Measurements from ENCODE around the gene MAPK10.

Gene MAPK10

GRCh38 chr4:86101841-86102240 is 258.0 kb downstream of the MAPK10 start:
- H3K79me2 ChIP-seq (ENCODE audit: control insufficient read depth, low read length): no peaks in the 10 kb centered on the region
- peaks cover 14% of the 10 kb centered on the region for H3K4me1 ChIP-seq (ENCODE audit: control insufficient read depth, low read length)
- H3K36me3 ChIP-seq (ENCODE audit: control insufficient read depth, low read length): peaks cover 38% of the 10 kb centered on the region
- H3K9me3 ChIP-seq (ENCODE audit: control insufficient read depth, insufficient read depth, low read length): no peaks in the 10 kb centered on the region
- no peak for TF ChIP-seq EZH2phosphoT487 (IDR thresholded peaks at IDR 0.05; ENCODE audit: borderline replicate concordance, low read length)
- TF ChIP-seq CTCF (IDR thresholded peaks at IDR 0.05; ENCODE audit: low read depth, low read length, poor library complexity, severe bottlenecking): no peak
- no peaks in the 10 kb centered on the region for H4K20me1 ChIP-seq (ENCODE audit: control insufficient read depth, insufficient read depth, low read depth, low read length)
- no peaks in the 10 kb centered on the region for H3F3A ChIP-seq (ENCODE audit: control insufficient read depth, insufficient read depth)
- H3K27ac ChIP-seq (ENCODE audit: low read depth, low read length): no peak overlapping the region
- no peak overlapping the region for H3K4me3 ChIP-seq (ENCODE audit: low read length)
- no peak overlapping the region for H3K4me2 ChIP-seq (ENCODE audit: low read length)
- H3K27me3 ChIP-seq (ENCODE audit: control insufficient read depth, low read length): no peaks in the 10 kb centered on the region
- no peaks in the 10 kb centered on the region for H3K9me2 ChIP-seq (replicated peaks; ENCODE audit: control insufficient read depth, low read length)

GRCh38 chr4:86101410-86101809 is 258.4 kb downstream of the MAPK10 start:
- Histone ChIP-seq H3K27ac (ENCODE audit: low read depth, low read length) (no peak overlapping the region), H3K27me3 (ENCODE audit: control insufficient read depth, low read length) (no peaks in the 10 kb centered on the region)

GRCh38 chr4:86100539-86101215 is 259.2 kb downstream of the MAPK10 start:
- Histone ChIP-seq H3K9me2 (replicated peaks; ENCODE audit: control insufficient read depth, low read length) (no peaks in the 10 kb centered on the region), H3K4me1 (ENCODE audit: control insufficient read depth, low read length) (peaks cover 14% of the 10 kb centered on the region), H3F3A (ENCODE audit: control insufficient read depth, insufficient read depth) (no peaks in the 10 kb centered on the region), H3K79me2 (ENCODE audit: control insufficient read depth, low read length) (no peaks in the 10 kb centered on the region), H4K20me1 (ENCODE audit: control insufficient read depth, insufficient read depth, low read depth, low read length) (no peaks in the 10 kb centered on the region), H3K27ac (ENCODE audit: low read depth, low read length) (no peak overlapping the region), H3K4me3 (ENCODE audit: low read length) (no peak overlapping the region), H3K27me3 (ENCODE audit: control insufficient read depth, low read length) (no peaks in the 10 kb centered on the region), H3K9me3 (ENCODE audit: control insufficient read depth, insufficient read depth, low read length) (no peaks in the 10 kb centered on the region), H3K4me2 (ENCODE audit: low read length) (no peak overlapping the region), H3K36me3 (ENCODE audit: control insufficient read depth, low read length) (peaks cover 36% of the 10 kb centered on the region)
- TF ChIP-seq EZH2phosphoT487 (IDR thresholded peaks at IDR 0.05; ENCODE audit: borderline replicate concordance, low read length): no peak

More at GRCh38 chr4:86101410-86101809, 258.4 kb downstream of the MAPK10 start:
- H3K9me3 ChIP-seq (ENCODE audit: control insufficient read depth, insufficient read depth, low read length): no peaks in the 10 kb centered on the region
- H3K4me1 ChIP-seq (ENCODE audit: control insufficient read depth, low read length): peaks cover 14% of the 10 kb centered on the region
- peaks cover 37% of the 10 kb centered on the region for H3K36me3 ChIP-seq (ENCODE audit: control insufficient read depth, low read length)
- TF ChIP-seq CTCF (IDR thresholded peaks at IDR 0.05; ENCODE audit: low read depth, low read length, poor library complexity, severe bottlenecking) (no peak), EZH2phosphoT487 (IDR thresholded peaks at IDR 0.05; ENCODE audit: borderline replicate concordance, low read length) (no peak)
- no peak overlapping the region for H3K4me3 ChIP-seq (ENCODE audit: low read length)
- H4K20me1 ChIP-seq (ENCODE audit: control insufficient read depth, insufficient read depth, low read depth, low read length): no peaks in the 10 kb centered on the region
- no peak overlapping the region for H3K4me2 ChIP-seq (ENCODE audit: low read length)
- H3F3A ChIP-seq (ENCODE audit: control insufficient read depth, insufficient read depth): no peaks in the 10 kb centered on the region
- no peaks in the 10 kb centered on the region for H3K79me2 ChIP-seq (ENCODE audit: control insufficient read depth, low read length)
- no peaks in the 10 kb centered on the region for H3K9me2 ChIP-seq (replicated peaks; ENCODE audit: control insufficient read depth, low read length)

GRCh38 chr4:86099348-86099747 is 260.5 kb downstream of the MAPK10 start:
- Histone ChIP-seq H3K9me2 (replicated peaks; ENCODE audit: control insufficient read depth, low read length) (no peaks in the 10 kb centered on the region), H3K27ac (ENCODE audit: low read depth, low read length) (no peak overlapping the region), H3K79me2 (ENCODE audit: control insufficient read depth, low read length) (no peaks in the 10 kb centered on the region), H3K4me3 (ENCODE audit: low read length) (no peak overlapping the region), H4K20me1 (ENCODE audit: control insufficient read depth, insufficient read depth, low read depth, low read length) (no peaks in the 10 kb centered on the region), H3F3A (ENCODE audit: control insufficient read depth, insufficient read depth) (no peaks in the 10 kb centered on the region), H3K4me2 (ENCODE audit: low read length) (no peak overlapping the region), H3K36me3 (ENCODE audit: control insufficient read depth, low read length) (peaks cover 31% of the 10 kb centered on the region), H3K27me3 (ENCODE audit: control insufficient read depth, low read length) (no peaks in the 10 kb centered on the region), H3K4me1 (ENCODE audit: control insufficient read depth, low read length) (peaks cover 8% of the 10 kb centered on the region), H3K9me3 (ENCODE audit: control insufficient read depth, insufficient read depth, low read length) (no peaks in the 10 kb centered on the region)
- no peak for TF ChIP-seq EZH2phosphoT487 (IDR thresholded peaks at IDR 0.05; ENCODE audit: borderline replicate concordance, low read length)
